GM18498 (cell line): Measurements from ENCODE around the gene NUDT9.
A peak's percentile ranks its signal among the peaks of the same experiment; 100 is the strongest.
"Not testable (repeated sequence)": the region's sequence is repeated elsewhere in the genome, so short reads cannot be mapped to it uniquely, and the experiment has no call there.

ENCODE experiments used
- ATAC-seq: cut with Tn5 transposase; IDR thresholded peaks from one replicate; pipeline ENCODE4 v1.9.1; 2021; ENCODE audit warnings: mild to moderate bottlenecking, moderate library complexity; ENCODE audit not compliant: unreplicated experiment

Gene NUDT9

GRCh38 chr4:87422104-87423052, at the start of gene NUDT9:
Gene NUDT9 (plus strand): TSS chr4:87422573. CDS start chr4:87422906, 333 bp downstream.
- ATAC-seq: peak; percentile 91

GRCh38 chr4:87375719-87376291, 46.6 kb upstream of the NUDT9 start:
- no peak for ATAC-seq

- ATAC-seq: no peak
These were observed 44.6 kb upstream of the NUDT9 start for GRCh38 chr4:87377816-87378215.

GRCh38 chr4:87382116-87382515, 40.3 kb upstream of the NUDT9 start:
- no peak for ATAC-seq

GRCh38 chr4:87382931-87383330, 39.4 kb upstream of the NUDT9 start:
- ATAC-seq: no peak

GRCh38 chr4:87384466-87385132, 37.8 kb upstream of the NUDT9 start:
- ATAC-seq: not testable (repeated sequence)

GRCh38 chr4:87387237-87387636, 35.1 kb upstream of the NUDT9 start:
- ATAC-seq: no peak

- no peak for ATAC-seq
These were observed 33.5 kb upstream of the NUDT9 start for GRCh38 chr4:87388901-87389300.

GRCh38 chr4:87390055-87390454, 32.3 kb upstream of the NUDT9 start:
- not testable (repeated sequence) for ATAC-seq

- peak; percentile 3 for ATAC-seq
These were observed 31.9 kb upstream of the NUDT9 start for GRCh38 chr4:87390551-87390890.

- ATAC-seq: peak; percentile 100
These were observed 31.3 kb upstream of the NUDT9 start, which contains the start of gene HSD17B11 for GRCh38 chr4:87390891-87391575. Gene HSD17B11 (minus strand): TSS chr4:87391188. CDS start chr4:87391070, 118 bp downstream.

- ATAC-seq: peak; percentile 7
These were observed 30.8 kb upstream of the NUDT9 start for GRCh38 chr4:87391576-87392054.

- no peak for ATAC-seq
These were observed 30.2 kb upstream of the NUDT9 start for GRCh38 chr4:87392183-87392582.

GRCh38 chr4:87395073-87395472, 27.3 kb upstream of the NUDT9 start:
- not testable (repeated sequence) for ATAC-seq

- ATAC-seq: not testable (repeated sequence)
These were observed 26.5 kb upstream of the NUDT9 start for GRCh38 chr4:87395851-87396250.

- ATAC-seq: no peak
These were observed 23.2 kb upstream of the NUDT9 start for GRCh38 chr4:87399148-87399547.

- ATAC-seq: no peak
These were observed 22.4 kb upstream of the NUDT9 start for GRCh38 chr4:87399954-87400353.

GRCh38 chr4:87403732-87404131, 18.6 kb upstream of the NUDT9 start:
- not testable (repeated sequence) for ATAC-seq

- no peak for ATAC-seq
These were observed 17.1 kb upstream of the NUDT9 start for GRCh38 chr4:87405211-87405820.

GRCh38 chr4:87406462-87406861, 15.9 kb upstream of the NUDT9 start:
- ATAC-seq: no peak
